AG09319 (cell line): ENCODE measurements around the gene PCBD1.

ENCODE experiments used
- DNase-seq: peaks from one replicate; pipeline ENCODE4 v3.0.0-alpha.2; 2010; ENCODE audit warnings: low read depth; ENCODE audit errors: extremely low read depth
- TF ChIP-seq, protein P1 (sequence below): IDR thresholded peaks from 2 replicates; pipeline ENCODE4 v1.5.1; 2011; ENCODE audit warnings: low read depth, mild to moderate bottlenecking, inconsistent platforms, low read length, moderate library complexity

Gene PCBD1

DNA sequence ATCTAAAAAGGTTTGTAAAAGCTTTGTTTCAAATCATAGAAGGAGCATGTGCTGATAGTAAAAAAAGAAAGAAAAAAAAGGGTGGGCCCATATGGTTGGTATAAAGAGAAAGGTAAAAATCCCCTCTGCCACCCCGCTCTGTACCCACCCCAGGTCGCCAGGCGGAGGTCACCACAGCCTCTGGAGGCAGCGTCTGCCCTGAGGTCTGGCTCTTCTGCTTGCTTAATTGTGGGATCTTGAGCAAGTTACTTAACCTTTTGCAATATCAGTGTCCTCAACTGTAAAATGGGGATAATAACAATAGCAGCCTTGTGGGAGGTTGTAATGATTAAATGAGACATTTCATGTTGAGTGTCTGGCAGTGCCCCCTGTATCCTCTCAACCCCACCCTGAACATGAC lies 10.7 kb upstream of the PCBD1 start:
- DNase-seq: no peak
- TF ChIP-seq, protein P1, sequence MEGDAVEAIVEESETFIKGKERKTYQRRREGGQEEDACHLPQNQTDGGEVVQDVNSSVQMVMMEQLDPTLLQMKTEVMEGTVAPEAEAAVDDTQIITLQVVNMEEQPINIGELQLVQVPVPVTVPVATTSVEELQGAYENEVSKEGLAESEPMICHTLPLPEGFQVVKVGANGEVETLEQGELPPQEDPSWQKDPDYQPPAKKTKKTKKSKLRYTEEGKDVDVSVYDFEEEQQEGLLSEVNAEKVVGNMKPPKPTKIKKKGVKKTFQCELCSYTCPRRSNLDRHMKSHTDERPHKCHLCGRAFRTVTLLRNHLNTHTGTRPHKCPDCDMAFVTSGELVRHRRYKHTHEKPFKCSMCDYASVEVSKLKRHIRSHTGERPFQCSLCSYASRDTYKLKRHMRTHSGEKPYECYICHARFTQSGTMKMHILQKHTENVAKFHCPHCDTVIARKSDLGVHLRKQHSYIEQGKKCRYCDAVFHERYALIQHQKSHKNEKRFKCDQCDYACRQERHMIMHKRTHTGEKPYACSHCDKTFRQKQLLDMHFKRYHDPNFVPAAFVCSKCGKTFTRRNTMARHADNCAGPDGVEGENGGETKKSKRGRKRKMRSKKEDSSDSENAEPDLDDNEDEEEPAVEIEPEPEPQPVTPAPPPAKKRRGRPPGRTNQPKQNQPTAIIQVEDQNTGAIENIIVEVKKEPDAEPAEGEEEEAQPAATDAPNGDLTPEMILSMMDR: no peak

DNA sequence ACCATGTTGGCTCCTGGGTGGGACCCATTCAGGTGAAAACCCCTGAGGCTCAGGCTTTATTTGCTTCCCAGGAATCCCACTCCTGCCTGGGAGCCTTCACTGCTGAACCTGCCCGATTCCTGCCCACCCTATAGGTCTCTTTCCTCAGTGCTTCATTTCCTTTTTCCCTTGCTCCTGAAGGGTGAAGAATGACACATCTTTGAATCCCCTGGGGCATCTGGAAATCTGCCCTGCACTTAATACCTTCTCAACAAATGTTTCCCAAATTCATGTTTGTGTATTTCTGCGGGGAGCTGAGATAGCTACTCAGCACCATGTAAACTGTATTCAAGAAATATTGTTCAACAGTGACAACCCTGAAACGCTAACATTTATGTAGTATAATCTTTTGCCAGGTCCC lies 10.3 kb upstream of the PCBD1 start:
- TF ChIP-seq, protein P1: no peak
- no peak for DNase-seq

DNA sequence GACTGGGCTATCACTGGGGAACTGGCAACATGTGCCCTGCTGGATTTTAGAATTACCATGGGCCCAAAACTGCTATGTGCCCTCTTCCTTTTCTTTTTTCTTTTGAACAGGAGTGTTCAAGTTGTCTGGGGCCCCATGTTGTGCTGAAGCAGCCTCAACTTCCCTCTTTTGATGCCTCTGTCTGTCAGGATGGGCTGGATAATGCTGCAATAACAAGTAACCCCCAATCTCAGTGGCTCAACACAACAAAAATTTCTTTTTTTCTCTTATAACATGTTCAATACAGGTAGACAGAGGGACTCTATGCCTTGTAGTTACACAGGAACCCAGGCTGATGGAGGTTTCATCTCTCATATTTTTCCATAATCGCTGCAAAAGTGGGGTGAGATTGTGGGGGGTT lies 8.2 kb upstream of the PCBD1 start:
- DNase-seq: no peak
- TF ChIP-seq, protein P1: no peak

DNA sequence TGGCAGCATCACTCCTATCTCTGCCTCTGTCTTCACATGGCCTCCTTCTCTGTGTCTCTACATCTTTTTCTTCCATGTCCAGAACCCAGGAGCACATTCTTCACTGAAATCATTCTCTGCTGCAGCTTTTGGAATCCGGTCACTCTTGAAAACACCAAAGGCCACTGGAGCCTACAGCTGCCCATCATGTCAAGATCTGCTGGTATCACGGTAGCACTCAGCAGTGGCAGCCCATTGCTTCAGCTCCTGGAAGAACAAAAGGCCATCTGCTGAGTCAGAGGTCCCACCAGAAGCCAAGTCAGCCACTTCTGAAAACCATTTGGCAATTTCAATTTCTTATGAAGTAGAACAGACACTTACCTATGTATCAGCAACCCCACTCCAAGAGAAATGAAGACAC lies 6.1 kb upstream of the PCBD1 start:
- TF ChIP-seq, protein P1: no peak
- no peak for DNase-seq

DNA sequence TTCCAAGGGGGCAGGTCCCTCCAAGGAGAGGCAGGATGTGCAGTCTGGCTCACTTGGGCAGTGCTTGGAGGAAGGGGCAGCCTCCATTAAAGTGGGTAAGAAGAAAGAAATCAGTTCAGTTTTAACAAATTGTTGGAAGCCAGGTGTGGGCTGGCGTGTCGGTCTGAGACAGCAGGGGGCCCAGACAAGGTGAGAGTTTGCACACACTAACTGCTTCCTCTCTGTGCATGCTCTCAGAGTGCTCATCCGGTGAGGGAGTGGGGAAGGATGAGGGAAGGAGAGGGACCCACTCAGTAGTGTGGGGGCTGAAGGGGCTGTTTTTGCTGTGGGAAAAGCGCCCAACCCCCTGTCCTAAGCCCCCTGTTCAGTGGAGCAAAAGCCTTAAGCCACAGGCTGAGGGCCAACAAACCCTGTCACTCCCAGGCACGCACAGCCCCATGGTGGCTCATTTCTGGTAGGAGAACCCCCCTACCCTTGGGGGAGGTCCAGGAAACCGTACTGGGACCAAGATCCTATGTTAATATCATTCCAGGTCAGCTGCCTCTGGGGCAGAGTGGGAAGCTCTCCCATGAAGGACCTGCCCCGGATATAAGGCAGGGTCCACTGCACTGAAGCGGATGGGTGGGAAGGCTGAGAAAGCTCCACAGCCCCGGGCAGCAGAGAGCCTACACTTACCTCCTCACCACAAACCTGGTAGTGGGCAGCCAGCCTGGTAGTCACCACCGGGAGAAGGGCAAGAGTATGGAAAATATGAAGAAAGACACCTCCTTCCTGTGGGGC lies 5.1 kb upstream of the PCBD1 start:
- TF ChIP-seq, protein P1: no peak
- DNase-seq: no peak

DNA sequence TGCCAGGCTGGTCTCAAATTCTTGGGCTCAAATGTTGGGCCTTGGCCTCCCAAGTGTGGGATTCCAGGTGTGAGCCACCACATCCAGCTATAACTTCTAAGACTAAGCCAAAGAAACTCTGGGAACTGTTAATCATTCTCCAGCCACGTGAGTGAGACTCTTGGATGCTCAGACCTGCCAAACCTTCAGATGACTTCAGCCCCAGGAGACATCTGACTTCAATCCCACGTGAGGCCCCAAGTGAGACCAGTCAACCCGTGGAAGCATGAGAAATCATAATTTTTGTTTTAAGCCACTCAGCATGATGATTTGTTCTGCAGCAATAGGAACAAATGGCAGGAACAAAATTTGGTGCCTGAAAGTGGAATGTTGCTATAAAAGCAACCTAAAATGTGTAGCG lies 4.3 kb upstream of the PCBD1 start:
- no peak for DNase-seq
- TF ChIP-seq, protein P1: no peak

DNA sequence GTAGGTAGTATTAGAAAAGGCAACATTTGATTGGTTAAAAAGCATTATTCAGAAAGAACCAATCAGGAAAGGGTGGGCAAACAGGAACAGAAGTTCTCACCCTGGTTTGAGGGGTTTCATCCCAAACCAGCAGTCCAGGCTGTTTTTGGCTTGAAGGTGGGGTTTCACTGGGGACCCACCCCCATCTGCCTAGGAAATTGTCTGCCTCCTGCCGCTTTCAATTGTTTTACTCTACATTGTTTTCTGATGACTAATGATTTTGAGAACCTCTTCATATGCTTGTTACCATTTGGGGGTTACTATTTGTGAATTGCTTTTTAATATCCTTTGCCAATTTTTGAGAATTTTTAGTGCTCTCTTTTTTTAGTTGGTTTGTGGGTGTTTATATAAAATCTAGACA lies 3.3 kb upstream of the PCBD1 start:
- DNase-seq: no peak
- TF ChIP-seq, protein P1: no peak
